Cortex of kidney (tissue), 1 donor: Measurements from ENCODE around the gene D2HGDH.
"Not testable (repeated sequence)": the region's sequence is repeated elsewhere in the genome, so short reads cannot be mapped to it uniquely, and the experiment has no call there.

Experiments used
- DNase-seq: peaks from one replicate; lab custom pipeline; 2025; lab: John Stamatoyannopoulos, UW

D2HGDH gene

DNA sequence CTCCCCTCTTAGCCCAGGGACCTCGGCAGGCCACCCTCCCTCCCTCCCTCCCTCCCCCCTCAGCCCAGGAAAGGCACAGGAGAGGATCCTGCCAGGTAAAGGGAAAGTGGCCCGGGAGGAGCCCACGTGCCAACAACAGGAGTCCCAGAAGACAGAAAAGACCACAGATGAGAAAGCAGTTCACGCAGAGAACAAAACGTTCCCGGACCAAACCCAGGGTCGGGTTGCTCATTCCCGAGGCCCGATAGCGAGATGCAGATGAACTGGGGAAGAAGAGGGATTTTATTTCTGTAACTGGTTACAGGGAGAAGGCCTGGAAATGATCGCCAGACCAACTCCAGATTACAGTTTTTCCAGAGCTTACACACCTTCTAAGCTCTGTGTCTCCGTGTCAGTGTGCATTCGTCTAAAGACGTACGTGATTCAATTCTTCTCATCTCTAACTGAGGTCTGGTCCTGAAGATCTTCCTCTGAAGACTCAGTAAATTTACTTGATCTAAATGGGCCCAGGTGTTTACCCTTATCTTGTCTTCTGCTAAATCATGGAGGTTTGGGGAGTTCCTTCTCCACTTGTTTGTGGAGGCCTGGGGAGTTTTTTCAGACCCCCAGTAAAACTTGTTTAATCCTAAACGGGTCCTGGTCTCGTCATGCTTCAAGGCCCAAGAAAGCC, 73.8 kb downstream of the D2HGDH start:
- no peak for DNase-seq

DNA sequence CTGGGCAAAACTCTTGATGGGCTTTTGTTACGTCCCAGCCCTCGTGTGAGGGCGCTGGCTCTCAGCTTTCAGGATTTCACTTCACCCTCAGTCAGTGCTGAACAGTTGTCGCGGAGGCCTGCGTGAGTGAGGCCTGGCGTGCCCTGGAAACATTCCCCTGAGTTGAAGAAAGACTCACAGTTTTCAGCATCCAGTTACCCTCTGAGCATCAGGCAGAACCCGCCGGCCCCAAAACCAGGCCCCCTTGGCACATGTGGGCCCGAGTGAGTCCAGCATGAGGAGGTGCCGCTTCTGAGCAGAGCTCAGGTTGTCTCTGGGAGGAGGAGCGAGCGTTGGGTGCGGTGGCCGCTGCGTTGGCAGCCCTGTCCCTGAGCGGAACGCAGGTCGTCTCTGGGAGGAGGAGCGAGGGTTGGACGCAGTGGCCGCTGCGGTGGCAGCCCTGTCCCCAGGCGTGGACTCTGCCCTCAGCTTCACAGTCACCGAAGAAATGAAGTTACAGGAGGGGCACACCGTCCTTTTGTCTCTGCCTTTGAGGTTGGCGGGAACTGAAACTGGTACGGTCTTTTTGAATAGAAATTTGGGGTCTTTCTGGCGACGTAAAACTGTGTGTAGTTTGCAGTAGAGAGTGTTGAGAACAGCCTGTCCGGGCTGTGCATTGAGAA, 74.4 kb downstream of the D2HGDH start, which contains the start of gene NEU4:
TSS of gene NEU4 (plus strand) at position 473 of the 662 bp plus-strand sequence. CDS start 5,292 bp downstream, outside the sequence.
- DNase-seq, result no peak

- no peak for DNase-seq
These were observed 75.2 kb downstream of the D2HGDH start for GRCh38 chr2:241809383-241810306.

DNA sequence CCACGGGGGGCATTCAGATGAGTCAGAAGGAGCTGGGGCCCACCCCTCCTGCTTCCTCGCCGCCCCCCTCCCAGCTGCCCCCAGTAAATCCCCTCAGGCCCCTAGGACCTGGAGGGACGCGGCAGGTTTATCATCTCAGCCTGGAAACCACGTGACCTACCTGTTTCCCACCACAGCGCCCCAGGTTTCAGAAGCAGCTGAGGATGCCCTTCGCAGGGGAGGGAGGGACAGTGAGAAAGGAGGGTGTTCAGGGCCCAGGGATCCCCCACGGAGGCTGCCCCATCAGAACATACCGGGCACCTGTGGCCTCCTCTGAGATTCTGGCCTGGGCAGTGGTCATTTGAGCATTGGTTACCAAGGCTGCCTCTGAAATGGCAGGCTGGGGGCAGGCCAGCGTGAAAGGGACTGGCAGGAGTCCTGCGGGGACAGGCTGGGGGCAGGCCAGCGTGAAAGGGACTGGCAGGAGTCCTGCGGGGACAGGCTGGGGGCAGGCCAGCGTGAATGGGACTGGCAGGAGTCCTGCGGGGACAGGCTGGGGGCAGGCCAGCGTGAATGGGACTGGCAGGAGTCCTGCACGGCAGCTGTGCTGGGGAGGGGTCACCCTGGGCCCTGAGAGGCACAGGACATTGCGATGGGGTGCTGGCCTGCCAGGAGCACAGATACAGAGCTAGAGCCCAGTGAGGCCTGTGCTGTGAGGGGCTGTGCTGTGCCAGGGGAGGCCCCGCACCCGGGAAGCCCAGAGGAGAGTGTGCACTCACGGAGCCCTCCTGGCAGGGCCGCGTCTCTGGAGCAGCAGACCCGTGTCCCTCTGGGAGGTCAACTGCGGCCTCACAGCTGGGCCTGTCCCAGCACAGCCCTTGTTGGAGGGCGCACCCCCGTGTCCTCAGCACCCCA, 76.1 kb downstream of the D2HGDH start:
- no peak for DNase-seq

- DNase-seq, result no peak
These were observed 76.9 kb downstream of the D2HGDH start for GRCh38 chr2:241811201-241811951.

DNA sequence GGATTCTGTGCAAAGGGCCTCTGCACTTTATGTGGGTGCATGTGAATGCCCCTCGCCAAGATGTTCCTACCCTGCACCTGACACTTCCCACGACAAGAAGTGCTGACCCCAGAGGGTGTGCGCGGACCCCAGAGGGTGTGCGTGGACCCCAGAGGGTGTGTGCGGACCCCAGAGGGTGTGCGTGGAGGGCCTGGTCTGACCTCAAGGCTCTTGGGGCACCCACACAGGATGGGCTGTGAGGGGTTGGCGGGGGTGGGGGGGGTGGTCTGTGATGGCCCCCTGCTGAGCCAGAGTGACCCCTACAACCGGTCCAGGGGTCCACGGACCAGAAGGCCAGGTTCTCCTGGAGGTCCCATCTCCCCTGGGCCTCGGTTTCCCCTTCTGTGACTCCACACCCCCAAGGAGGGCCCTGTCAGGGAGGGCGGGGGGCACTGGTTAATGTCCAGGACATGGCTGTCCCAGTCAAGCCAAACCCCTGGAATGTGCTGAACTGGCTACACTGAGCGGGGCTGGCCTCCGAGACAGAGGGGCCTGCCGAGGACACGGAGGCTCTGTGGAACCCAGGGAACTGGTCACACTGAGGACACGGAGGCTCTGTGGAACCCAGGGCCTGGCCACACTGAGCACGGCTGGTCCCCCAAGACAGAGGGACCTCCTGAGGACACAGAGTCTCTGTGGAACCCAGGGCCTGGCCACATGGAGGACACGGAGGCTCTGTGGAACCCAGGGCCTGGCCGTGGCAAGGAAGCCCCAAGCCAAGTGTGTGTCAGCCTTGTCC, 77.7 kb downstream of the D2HGDH start:
- DNase-seq, result no peak

GRCh38 chr2:241812730-241813643, 78.6 kb downstream of the D2HGDH start:
- no peak for DNase-seq

- no peak for DNase-seq
These were observed 79.4 kb downstream of the D2HGDH start for GRCh38 chr2:241813644-241814392.

DNA sequence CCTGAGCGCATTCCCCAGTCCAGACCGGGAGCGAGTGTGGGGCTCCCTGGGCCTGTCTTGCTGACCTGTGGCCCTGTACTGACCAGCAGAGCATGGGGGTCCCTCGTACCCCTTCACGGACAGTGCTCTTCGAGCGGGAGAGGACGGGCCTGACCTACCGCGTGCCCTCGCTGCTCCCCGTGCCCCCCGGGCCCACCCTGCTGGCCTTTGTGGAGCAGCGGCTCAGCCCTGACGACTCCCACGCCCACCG, 79.9 kb downstream of the D2HGDH start:
- no peak for DNase-seq

- no peak for DNase-seq
These were observed 80.4 kb downstream of the D2HGDH start for GRCh38 chr2:241814643-241815476.

- DNase-seq, result no peak
These were observed 81.3 kb downstream of the D2HGDH start for GRCh38 chr2:241815477-241816430.

- DNase-seq, result no peak
These were observed 82.1 kb downstream of the D2HGDH start for GRCh38 chr2:241816431-241817121.

DNA sequence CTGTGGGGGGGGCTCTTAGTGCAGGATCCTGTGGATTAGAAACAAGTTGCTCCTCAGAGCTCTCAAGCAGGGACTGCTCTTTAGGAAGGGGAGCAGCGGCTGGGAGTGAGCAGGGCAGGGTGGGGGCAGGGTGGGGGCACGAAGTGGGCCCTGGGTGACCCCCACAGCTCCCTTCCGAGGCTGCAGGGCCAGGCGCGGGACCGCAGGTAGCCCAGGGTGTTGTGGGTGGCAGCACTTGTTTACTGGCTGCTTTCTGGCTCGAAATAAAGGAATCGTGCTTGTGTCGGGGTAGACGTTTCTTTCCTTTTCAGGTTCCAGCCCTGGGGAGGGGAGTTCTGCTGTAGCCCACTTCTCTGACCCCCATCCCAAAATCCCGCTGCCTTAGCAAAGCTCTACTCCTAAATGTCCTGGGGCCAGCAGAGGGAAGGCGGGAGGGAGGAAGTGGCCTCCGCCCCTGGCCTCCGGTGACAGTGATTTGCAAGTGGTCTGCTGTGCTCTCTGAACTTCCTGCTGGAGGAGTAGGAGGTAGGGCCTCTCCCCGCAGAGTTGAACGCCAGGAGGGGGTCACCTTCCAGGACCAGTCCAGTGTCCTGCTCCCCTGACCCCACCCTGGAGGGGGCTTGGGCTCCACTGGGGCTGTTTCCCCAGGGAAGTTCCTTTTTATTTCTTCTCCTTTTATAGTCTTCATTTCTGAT, 82.8 kb downstream of the D2HGDH start:
- no peak for DNase-seq

DNA sequence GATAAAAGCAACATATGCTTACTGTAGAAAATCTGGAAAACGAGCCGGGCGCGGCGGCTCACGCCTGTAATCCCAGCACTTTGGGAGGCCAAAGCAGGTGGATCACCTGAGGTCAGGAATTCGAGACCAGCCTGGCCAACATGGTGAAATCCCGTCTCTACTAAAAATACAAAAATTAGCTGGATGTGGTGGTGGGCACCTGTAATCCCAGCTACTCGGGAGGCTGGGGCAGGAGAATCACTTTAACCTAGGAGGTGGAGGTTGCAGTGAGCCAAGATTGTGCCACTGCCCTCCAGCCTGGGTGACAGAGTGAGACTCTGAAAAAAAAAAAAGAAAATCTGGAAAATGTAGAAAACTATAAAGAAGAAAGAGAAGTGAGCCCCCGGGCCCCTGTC, 83.4 kb downstream of the D2HGDH start:
- DNase-seq, result not testable (repeated sequence)
